ENCODE measurements around the gene PLEKHG4B.

Gene PLEKHG4B

DNA sequence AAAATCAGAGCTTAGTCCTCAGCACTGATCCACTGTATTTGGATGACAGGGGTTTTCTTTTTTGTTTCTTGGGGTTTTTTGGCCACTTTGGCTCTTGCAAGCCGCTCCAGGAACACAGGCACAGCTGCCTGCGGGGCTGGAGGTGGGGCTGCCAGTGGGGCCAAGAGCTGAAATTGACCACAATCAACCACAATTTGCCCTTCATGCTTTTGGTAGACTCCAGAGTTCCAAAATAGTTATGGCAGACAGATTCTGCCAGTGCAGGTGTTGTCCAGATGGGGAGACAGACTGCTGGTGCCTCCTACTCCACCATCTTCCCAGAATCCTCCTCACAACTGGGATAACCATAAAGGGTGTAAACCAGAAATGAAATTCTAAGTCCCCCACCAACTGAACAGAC, 36.5 kb downstream of the PLEKHG4B start:
- Histone ChIP-seq H3K27me3 (ENCODE audit: control insufficient read depth, insufficient read depth, low read length) (peaks cover 21% of the 10 kb centered on the region), H3K4me1 (ENCODE audit: control insufficient read depth, insufficient read depth, low read length) (peaks cover 9% of the 10 kb centered on the region), H3K4me3 (ENCODE audit: low read length) (no peak overlapping the region), H3K36me3 (ENCODE audit: insufficient read depth, low read length) (no peaks in the 10 kb centered on the region), H3K9me3 (replicated peaks; ENCODE audit: low read length) (no peaks in the 10 kb centered on the region), H3K9ac (ENCODE audit: low read depth, low read length) (no peak overlapping the region), H3K4me2 (ENCODE audit: low read length) (no peak overlapping the region)

DNA sequence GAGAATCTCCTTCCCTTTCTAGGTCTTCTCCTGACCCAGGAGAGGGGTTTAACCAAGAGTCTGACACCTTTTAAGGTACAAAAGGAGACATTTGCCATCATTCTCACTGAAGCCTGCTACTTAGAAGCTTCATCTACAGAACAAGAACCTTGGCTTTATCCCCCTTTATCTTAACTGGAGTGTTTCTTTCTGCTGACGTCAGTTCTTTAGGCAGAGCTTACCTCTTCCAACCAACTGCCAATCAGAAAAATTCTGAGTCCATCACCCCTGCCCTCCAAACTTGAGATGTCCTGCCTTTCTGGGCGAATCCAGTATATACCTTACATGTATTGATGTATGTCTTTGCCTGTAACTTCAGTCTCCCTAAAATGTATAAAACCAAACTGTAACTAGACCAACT, 37.2 kb downstream of the PLEKHG4B start:
- Histone ChIP-seq H3K9ac (ENCODE audit: low read depth, low read length) (no peak overlapping the region), H3K9me3 (replicated peaks; ENCODE audit: low read length) (no peaks in the 10 kb centered on the region), H3K4me1 (ENCODE audit: control insufficient read depth, insufficient read depth, low read length) (peaks cover 9% of the 10 kb centered on the region), H3K4me2 (ENCODE audit: low read length) (no peak overlapping the region), H3K27me3 (ENCODE audit: control insufficient read depth, insufficient read depth, low read length) (peaks cover 17% of the 10 kb centered on the region), H3K36me3 (ENCODE audit: insufficient read depth, low read length) (no peaks in the 10 kb centered on the region), H3K4me3 (ENCODE audit: low read length) (no peak overlapping the region)

DNA sequence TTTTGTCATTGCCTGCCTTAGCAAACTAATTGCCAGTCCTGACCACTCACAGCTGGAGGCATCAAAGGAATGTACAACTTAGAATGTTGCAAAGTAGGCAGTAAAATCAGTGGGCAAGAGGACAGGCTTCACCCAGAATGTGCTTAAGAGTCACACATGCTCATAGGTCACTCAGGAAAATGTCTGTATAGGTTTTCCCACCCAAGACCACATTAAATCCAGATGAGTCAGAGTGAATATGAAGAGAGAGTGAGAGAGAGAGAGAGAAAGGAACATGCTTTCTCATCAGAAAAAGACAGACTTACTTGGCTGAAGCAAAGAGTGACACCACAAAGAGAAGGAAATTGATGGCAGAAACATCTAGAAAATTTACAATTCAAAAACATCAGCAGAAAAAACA, 37.9 kb downstream of the PLEKHG4B start:
- Histone ChIP-seq H3K9me3 (replicated peaks; ENCODE audit: low read length) (no peaks in the 10 kb centered on the region), H3K4me2 (ENCODE audit: low read length) (no peak overlapping the region), H3K27me3 (ENCODE audit: control insufficient read depth, insufficient read depth, low read length) (peaks cover 13% of the 10 kb centered on the region), H3K9ac (ENCODE audit: low read depth, low read length) (no peak overlapping the region), H3K4me3 (ENCODE audit: low read length) (no peak overlapping the region), H3K36me3 (ENCODE audit: insufficient read depth, low read length) (no peaks in the 10 kb centered on the region), H3K4me1 (ENCODE audit: control insufficient read depth, insufficient read depth, low read length) (peaks cover 9% of the 10 kb centered on the region)

DNA sequence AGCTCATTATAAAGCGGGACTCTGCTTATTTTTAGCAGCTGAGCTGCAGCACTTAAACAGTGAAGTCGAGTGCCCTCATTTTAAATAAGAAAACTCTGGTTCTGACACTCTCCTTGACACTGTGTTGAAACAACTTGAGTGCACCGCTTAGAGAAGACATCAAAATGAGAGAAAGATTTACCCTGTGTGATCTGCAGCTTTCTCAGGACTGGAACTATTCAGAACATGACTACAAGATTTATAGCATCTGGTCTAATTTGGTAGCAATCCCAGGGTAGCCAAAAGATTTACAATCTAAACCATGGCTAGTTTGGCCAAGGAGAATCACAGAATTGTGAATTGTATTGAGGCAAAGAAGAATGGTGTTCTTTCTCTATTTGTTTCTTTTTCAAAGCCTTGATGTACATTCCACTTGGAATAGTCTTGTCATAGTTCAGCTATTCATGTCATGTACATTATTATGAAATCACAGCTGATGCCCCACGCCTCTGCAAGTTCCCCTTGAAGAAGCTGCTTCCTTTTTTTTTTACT, 38.7 kb downstream of the PLEKHG4B start:
- Histone ChIP-seq H3K4me1 (ENCODE audit: control insufficient read depth, insufficient read depth, low read length) (peaks cover 9% of the 10 kb centered on the region), H3K4me3 (ENCODE audit: low read length) (no peak overlapping the region), H3K9ac (ENCODE audit: low read depth, low read length) (no peak overlapping the region), H3K27me3 (ENCODE audit: control insufficient read depth, insufficient read depth, low read length) (peaks cover 9% of the 10 kb centered on the region), H3K4me2 (ENCODE audit: low read length) (peak overlapping the region; percentile 24), H3K36me3 (ENCODE audit: insufficient read depth, low read length) (no peaks in the 10 kb centered on the region), H3K9me3 (replicated peaks; ENCODE audit: low read length) (no peaks in the 10 kb centered on the region)

DNA sequence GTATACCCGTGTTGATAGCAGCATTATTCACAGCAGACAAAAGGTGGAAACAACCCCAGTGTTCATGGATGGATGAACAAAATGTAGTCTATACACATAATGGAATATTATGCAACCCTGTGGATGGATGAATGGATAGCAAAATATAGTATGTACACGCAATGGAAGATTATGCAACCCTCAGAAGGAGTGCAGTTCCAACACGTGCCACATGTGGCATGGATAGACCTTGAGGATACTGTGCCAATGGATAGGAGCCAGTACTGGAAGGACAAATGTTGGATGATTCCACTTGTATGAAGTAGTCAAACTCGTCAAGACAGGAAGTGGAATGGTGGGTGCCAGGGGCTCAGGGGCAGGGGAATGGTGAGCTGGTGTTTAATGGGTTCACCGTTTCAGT, 44.9 kb downstream of the PLEKHG4B start:
- H3K9me3 ChIP-seq (replicated peaks; ENCODE audit: low read length), result no peaks in the 10 kb centered on the region
- peaks cover 12% of the 10 kb centered on the region for H3K27me3 ChIP-seq (ENCODE audit: control insufficient read depth, insufficient read depth, low read length)
- no peaks in the 10 kb centered on the region for H3K36me3 ChIP-seq (ENCODE audit: insufficient read depth, low read length)
- no peaks in the 10 kb centered on the region for H3K4me1 ChIP-seq (ENCODE audit: control insufficient read depth, insufficient read depth, low read length)
- H3K4me2 ChIP-seq (ENCODE audit: low read length), result no peak overlapping the region
- H3K4me3 ChIP-seq (ENCODE audit: low read length), result no peak overlapping the region
- no peak overlapping the region for H3K9ac ChIP-seq (ENCODE audit: low read depth, low read length)

DNA sequence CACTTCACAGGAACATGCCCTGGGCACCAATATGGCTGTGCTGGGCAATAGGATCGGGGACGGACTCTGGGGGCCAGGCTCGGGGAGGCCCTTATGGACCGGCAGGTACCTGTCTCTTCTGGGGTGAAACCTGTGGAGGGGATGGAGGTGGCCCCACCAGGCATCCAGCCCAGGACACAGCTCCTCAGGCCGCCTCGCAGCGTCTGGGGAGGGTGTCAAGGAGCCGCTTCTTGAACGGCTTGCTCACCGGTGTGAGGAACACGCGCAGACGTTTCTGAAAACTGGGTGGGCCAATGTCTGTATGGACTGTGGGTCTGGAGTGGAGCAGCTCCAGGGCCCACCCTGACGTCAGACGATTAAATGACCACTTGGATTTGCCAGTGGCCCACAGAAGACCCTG, 45.8 kb downstream of the PLEKHG4B start:
- H3K4me2 ChIP-seq (ENCODE audit: low read length), result no peak overlapping the region
- no peaks in the 10 kb centered on the region for H3K9me3 ChIP-seq (replicated peaks; ENCODE audit: low read length)
- H3K36me3 ChIP-seq (ENCODE audit: insufficient read depth, low read length), result no peaks in the 10 kb centered on the region
- H3K9ac ChIP-seq (ENCODE audit: low read depth, low read length), result no peak overlapping the region
- H3K4me1 ChIP-seq (ENCODE audit: control insufficient read depth, insufficient read depth, low read length), result no peaks in the 10 kb centered on the region
- no peak overlapping the region for H3K4me3 ChIP-seq (ENCODE audit: low read length)
- peaks cover 8% of the 10 kb centered on the region for H3K27me3 ChIP-seq (ENCODE audit: control insufficient read depth, insufficient read depth, low read length)

DNA sequence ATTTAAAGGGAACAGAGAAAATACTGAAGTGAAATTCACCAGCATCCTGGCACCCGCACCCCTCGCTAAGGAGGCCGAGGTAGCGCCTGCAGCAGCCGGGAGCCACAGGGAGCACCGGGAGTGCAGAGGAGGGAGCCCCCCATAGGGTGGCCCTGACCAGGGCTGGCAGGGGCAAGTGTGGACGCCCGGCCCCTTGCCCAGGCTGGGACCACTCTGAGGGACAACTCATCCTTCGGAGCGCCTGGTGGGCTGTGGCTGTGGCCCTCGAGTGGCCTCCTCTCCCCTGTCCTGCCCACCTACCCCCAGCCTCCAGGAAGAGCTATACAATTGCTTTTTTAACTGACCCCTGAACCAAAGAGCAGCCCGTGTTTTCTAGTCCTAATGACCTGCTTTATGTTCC, 47.0 kb downstream of the PLEKHG4B start:
- Histone ChIP-seq H3K4me2 (ENCODE audit: low read length) (no peak overlapping the region), H3K4me1 (ENCODE audit: control insufficient read depth, insufficient read depth, low read length) (no peaks in the 10 kb centered on the region), H3K36me3 (ENCODE audit: insufficient read depth, low read length) (no peaks in the 10 kb centered on the region), H3K9ac (ENCODE audit: low read depth, low read length) (no peak overlapping the region), H3K4me3 (ENCODE audit: low read length) (no peak overlapping the region), H3K9me3 (replicated peaks; ENCODE audit: low read length) (no peaks in the 10 kb centered on the region), H3K27me3 (ENCODE audit: control insufficient read depth, insufficient read depth, low read length) (peaks cover 18% of the 10 kb centered on the region)

DNA sequence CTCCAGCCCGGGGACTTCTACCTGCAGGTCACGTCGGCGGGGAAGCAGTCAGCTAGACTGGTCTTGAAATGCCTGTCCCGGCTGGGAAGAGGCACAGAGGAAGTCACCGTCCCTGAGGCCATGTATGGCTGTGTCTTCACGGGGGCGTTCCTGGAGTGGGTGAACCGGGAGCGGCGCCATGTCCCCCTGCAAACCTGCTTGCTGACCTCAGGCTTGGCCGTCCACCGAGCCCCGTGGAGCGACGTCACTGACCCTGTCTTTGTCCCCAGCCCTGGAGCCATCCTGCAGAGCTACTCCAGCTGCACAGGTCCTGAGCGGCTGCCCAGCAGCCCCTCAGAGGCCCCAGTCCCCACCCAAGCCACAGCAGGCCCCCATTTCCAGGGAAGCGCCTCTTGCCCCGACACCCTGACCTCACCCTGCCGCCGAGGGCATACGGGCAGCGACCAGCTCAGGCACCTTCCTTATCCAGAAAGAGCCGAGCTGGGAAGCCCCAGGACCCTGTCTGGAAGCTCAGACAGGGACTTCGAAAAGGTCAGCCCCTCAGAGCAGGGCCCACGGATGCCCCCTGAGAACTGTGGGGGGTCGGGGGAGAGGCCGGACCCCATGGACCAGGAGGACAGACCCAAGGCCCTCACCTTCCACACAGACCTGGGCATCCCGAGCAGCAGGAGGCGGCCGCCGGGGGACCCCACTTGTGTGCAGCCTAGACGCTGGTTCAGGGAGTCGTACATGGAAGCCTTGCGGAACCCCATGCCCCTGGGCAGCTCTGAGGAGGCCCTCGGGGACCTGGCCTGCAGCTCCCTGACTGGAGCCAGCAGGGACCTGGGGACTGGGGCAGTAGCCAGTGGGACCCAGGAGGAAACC, 47.8 kb downstream of the PLEKHG4B start:
- Histone ChIP-seq H3K36me3 (ENCODE audit: insufficient read depth, low read length) (no peaks in the 10 kb centered on the region), H3K9me3 (replicated peaks; ENCODE audit: low read length) (no peaks in the 10 kb centered on the region), H3K27me3 (ENCODE audit: control insufficient read depth, insufficient read depth, low read length) (peaks cover 24% of the 10 kb centered on the region)

DNA sequence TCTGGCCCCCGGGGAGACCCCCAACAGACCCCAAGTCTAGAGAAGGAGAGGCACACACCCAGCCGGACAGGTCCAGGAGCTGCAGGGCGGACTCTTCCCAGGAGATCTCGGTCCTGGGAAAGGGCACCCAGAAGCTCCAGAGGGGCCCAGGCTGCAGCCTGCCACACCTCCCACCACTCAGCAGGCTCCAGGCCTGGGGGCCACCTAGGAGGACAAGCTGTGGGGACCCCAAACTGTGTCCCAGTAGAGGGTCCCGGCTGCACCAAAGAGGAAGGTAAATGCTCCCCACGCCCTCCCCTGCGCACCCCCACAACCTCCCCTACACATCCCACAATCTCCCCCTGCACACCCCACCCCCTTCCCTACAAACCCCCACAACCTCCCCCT, 48.5 kb downstream of the PLEKHG4B start:
- no peak overlapping the region for H3K4me2 ChIP-seq (ENCODE audit: low read length)
- H3K9ac ChIP-seq (ENCODE audit: low read depth, low read length), result no peak overlapping the region
- peaks cover 24% of the 10 kb centered on the region for H3K27me3 ChIP-seq (ENCODE audit: control insufficient read depth, insufficient read depth, low read length)
- H3K4me1 ChIP-seq (ENCODE audit: control insufficient read depth, insufficient read depth, low read length), result no peaks in the 10 kb centered on the region
- H3K36me3 ChIP-seq (ENCODE audit: insufficient read depth, low read length), result no peaks in the 10 kb centered on the region
- no peaks in the 10 kb centered on the region for H3K9me3 ChIP-seq (replicated peaks; ENCODE audit: low read length)
- no peak overlapping the region for H3K4me3 ChIP-seq (ENCODE audit: low read length)

More for the DNA sequence above, 47.8 kb downstream of the PLEKHG4B start:
- no peak overlapping the region for H3K9ac ChIP-seq (ENCODE audit: low read depth, low read length)
- H3K4me2 ChIP-seq (ENCODE audit: low read length), result no peak overlapping the region
- no peaks in the 10 kb centered on the region for H3K4me1 ChIP-seq (ENCODE audit: control insufficient read depth, insufficient read depth, low read length)
- no peak overlapping the region for H3K4me3 ChIP-seq (ENCODE audit: low read length)

DNA sequence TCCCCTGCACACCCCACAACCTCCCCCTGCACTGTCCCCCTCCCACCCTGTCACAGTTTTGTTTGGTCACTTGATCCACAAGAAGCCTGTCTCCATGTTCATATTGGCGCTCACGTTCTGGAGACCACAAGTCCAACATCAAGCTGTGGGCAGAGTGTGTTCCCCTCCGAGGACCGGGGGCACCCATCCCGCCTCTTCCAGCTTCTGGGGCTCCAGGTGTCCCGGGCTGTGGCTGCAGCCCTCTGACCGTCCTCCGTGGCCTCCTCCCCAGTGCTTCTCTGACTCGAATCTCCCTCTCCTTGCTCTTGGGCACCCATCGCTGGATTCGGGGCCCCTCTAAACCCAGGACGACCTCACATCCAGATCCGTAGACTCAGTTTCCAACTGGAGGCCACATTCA, 49.2 kb downstream of the PLEKHG4B start:
- Histone ChIP-seq H3K4me1 (ENCODE audit: control insufficient read depth, insufficient read depth, low read length) (no peaks in the 10 kb centered on the region), H3K9ac (ENCODE audit: low read depth, low read length) (no peak overlapping the region), H3K9me3 (replicated peaks; ENCODE audit: low read length) (no peaks in the 10 kb centered on the region), H3K27me3 (ENCODE audit: control insufficient read depth, insufficient read depth, low read length) (peaks cover 22% of the 10 kb centered on the region), H3K4me2 (ENCODE audit: low read length) (no peak overlapping the region), H3K4me3 (ENCODE audit: low read length) (no peak overlapping the region), H3K36me3 (ENCODE audit: insufficient read depth, low read length) (no peaks in the 10 kb centered on the region)

DNA sequence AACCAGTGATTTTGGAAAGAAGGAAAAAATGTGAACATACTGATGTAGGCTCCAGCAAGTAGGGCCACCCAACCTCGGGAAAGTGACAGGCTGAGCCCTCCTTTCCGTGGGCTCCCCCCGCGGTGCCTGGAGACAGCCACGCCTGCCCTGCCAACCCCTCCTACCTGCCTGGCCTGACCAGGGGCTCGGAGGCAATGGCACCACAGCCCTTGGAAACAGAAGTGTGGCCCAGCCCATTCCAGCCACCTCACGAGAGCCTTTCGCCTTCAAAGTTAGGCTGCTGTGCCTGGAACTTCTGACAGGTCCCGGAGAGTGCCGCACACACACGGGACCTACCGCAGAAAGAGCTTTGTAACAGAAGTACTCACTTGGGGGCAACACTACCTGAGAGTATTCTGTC, 49.8 kb downstream of the PLEKHG4B start:
- Histone ChIP-seq H3K27me3 (ENCODE audit: control insufficient read depth, insufficient read depth, low read length) (peaks cover 20% of the 10 kb centered on the region), H3K36me3 (ENCODE audit: insufficient read depth, low read length) (no peaks in the 10 kb centered on the region), H3K4me1 (ENCODE audit: control insufficient read depth, insufficient read depth, low read length) (no peaks in the 10 kb centered on the region), H3K4me2 (ENCODE audit: low read length) (no peak overlapping the region), H3K9ac (ENCODE audit: low read depth, low read length) (no peak overlapping the region), H3K4me3 (ENCODE audit: low read length) (no peak overlapping the region), H3K9me3 (replicated peaks; ENCODE audit: low read length) (no peaks in the 10 kb centered on the region)

DNA sequence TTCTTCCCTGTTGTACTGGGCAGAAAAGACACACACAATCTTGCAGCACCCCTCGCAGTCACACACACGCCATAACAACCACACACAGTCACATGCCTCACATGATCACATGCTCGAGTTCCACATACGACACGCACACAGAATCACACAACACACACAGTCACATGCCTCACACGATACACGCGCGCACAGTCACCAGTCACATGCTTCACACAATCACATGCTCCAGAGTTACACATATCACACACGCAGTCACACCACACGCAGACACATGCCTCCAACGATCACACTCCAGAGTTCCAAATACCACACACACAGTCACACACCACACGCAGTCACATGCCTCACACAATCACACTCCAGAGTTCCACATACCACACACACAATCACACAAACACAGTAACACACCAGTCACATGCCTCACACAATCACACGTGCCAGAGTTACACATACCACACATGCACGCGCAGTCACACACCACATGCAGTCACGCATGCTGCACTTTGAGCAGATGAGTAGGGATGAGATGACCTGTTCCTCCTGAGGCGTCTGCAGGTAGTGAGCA, 50.4 kb downstream of the PLEKHG4B start:
- Histone ChIP-seq H3K4me1 (ENCODE audit: control insufficient read depth, insufficient read depth, low read length) (no peaks in the 10 kb centered on the region), H3K4me3 (ENCODE audit: low read length) (no peak overlapping the region), H3K9ac (ENCODE audit: low read depth, low read length) (no peak overlapping the region), H3K27me3 (ENCODE audit: control insufficient read depth, insufficient read depth, low read length) (peaks cover 17% of the 10 kb centered on the region), H3K36me3 (ENCODE audit: insufficient read depth, low read length) (no peaks in the 10 kb centered on the region), H3K4me2 (ENCODE audit: low read length) (no peak overlapping the region), H3K9me3 (replicated peaks; ENCODE audit: low read length) (peaks cover 5% of the 10 kb centered on the region)
